ENCODE measurements around the gene PAQR5.

The PAQR5 gene

GRCh38 chr15:69298697-69299441 is at the start of gene PAQR5:
Gene PAQR5 (plus strand): TSS chr15:69298912. CDS start chr15:69360081, 61,169 bp downstream.
- DNase-seq = peak; percentile 67
- in situ Hi-C loops (cut with MboI; ENCODE audit: low pct_unique_long_range_greater_than_20kb, low sequenced_read_pairs) = no loop called here

DNA sequence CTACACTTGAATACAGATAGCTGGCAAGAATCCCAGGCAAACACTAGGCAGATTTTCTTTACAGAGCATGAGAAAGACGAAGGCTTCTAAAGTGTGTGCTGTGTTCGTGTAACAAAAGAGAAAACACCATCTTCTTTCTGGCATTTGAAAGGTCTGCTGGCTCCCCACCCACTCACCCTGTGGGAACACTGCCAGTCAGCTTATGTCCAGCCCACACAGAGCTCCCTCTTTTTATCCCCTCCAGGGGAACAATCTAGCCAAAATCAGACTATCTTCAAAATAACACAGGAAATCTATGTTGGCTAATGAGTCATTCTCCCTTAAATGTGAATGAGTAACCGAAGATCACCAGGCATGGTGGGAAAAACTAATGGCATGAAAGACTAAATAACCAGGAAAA is 45.6 kb upstream of the PAQR5 start:
- no peak for DNase-seq
- in situ Hi-C loops (cut with MboI; ENCODE audit: low pct_unique_long_range_greater_than_20kb, low sequenced_read_pairs) = no loop called here

DNA sequence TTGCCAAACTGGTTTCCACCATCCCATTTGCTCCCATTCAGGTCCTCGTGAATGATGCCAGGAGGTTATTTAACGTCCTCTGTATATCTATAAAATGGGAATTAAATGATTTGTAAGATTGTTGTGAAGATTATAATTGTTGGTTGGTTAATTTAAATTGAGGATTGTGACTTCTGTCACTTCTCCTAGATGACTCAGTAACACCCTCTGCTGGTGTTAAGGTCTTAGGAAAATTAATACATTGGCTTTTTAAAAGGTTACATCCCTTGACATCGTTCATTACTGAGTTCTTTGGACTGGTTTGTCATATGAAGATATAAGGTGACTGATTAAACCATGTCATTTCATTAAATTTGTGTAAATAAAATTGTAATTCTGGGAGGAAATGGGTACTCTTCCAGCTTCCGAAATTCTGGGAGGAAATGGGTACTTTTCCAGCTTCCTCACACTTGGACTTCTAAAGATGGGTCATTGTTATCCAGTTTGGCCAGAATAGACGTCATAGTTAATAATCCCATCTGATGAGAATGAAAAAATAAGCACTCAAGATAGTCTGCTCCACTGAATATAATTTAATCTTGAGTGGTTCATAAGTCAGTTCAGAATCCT is 33.3 kb upstream of the PAQR5 start:
- DNase-seq = peak; percentile 60
- in situ Hi-C loops (cut with MboI; ENCODE audit: low pct_unique_long_range_greater_than_20kb, low sequenced_read_pairs) = no loop called here

DNA sequence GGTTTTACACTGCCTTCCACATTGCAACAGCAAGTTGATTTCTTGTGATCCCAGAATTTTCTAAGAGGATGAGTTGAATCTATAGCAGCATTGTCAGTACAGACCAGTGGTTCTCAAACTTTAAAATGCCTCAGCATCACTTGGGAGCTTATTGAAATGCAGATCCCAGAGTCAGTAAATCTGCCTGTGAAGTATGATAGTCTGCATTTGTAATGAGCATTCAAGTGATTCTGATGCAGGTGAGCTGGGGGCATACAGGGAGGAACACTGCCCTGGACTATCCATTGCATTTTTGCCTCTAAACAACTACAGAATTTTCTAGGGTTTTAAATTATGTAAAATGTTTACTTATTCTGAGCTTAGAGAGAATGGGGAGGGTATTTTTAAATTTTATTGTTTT is 27.5 kb upstream of the PAQR5 start:
- in situ Hi-C loops (cut with MboI; ENCODE audit: low pct_unique_long_range_greater_than_20kb, low sequenced_read_pairs) = no loop called here
- DNase-seq = no peak

GRCh38 chr15:69272139-69272538 is 26.6 kb upstream of the PAQR5 start:
- DNase-seq = no peak
- in situ Hi-C loops (cut with MboI; ENCODE audit: low pct_unique_long_range_greater_than_20kb, low sequenced_read_pairs) = no loop called here

- DNase-seq = no peak
- in situ Hi-C loops (cut with MboI; ENCODE audit: low pct_unique_long_range_greater_than_20kb, low sequenced_read_pairs) = no loop called here
Observed at GRCh38 chr15:69272891-69273290, 25.8 kb upstream of the PAQR5 start.

DNA sequence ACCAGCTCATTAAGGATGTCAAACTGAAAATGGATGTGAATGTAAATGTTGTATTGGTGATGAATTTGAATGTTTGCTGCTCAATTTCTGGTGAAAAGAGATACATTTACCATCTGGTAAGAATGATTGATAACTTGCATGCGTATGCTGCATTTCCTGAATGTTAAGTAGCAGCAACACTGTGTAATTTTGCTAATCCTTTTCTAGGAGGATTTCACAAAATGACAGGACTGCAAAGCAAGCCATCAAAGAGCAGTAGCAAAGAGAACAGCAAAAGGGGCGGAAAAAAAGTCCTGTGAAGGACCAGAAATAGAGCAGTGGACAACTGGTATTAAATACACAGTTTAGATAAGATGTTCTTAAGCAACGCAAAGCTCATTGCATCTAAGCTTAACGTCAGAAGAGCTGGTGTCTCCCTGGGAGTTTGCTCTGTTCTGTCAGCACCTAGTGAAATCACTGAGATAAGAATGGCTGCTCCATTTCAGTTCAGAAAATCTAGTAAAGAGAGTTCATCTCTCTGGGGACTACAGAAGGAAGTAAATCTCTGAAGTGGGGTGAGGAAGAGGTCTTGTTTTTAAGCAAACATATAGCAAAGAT is 23.5 kb upstream of the PAQR5 start:
- no peak for DNase-seq
- in situ Hi-C loops (cut with MboI; ENCODE audit: low pct_unique_long_range_greater_than_20kb, low sequenced_read_pairs) = no loop called here

DNA sequence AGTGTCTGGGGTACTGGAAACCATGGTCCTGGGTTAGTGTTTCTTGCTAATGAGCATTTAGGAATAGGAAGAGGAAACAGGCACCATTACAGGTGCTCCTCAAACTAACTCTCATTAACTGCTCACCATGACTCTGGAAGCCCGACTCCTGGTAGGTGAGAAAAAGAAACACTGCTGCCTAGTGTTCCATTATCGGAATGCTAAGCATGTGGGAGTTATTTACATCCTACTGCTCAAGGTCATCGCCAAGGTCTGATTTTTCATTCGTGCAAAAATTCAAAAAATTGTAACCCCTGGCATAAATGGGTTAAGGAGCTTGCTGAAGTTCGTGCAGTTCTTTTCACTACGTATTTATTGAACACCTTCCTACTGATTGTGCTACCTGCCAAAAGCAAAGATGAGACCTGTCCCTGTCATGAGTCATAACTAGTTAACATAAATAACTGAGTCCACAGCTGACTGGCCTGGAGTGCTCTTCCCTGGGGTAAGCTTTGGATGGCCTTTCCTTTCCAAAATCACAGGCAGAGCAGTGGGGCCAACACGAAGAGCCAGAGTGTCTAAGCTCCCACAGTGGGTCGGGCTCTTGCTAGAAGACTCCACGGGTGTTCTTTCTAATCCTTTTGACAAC is 22.7 kb upstream of the PAQR5 start:
- in situ Hi-C loops (cut with MboI; ENCODE audit: low pct_unique_long_range_greater_than_20kb, low sequenced_read_pairs) = no loop called here
- no peak for DNase-seq

- in situ Hi-C loops (cut with MboI; ENCODE audit: low pct_unique_long_range_greater_than_20kb, low sequenced_read_pairs) = no loop called here
- no peak for DNase-seq
Observed at GRCh38 chr15:69277316-69277715, 21.4 kb upstream of the PAQR5 start.

DNA sequence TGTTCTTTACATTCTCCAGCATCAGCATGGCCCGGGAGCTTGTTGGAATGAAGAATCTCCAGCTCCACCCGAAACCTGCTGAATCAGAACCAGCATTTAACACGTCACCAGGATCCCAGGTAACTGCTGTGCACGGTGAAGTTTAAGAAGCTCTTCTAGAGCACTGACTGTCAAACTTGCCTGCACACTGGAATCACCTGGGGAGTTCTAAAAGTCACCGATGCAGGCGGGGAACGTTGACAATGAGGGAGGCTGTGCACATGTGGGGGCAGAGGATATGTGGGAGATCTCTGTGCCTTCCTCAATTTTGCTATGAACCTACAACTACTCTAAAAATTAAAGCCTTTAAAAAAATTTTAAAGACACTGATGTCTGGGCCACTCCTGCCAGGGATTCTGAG is 19.1 kb upstream of the PAQR5 start:
- DNase-seq = no peak
- in situ Hi-C loops (cut with MboI; ENCODE audit: low pct_unique_long_range_greater_than_20kb, low sequenced_read_pairs) = no loop called here

DNA sequence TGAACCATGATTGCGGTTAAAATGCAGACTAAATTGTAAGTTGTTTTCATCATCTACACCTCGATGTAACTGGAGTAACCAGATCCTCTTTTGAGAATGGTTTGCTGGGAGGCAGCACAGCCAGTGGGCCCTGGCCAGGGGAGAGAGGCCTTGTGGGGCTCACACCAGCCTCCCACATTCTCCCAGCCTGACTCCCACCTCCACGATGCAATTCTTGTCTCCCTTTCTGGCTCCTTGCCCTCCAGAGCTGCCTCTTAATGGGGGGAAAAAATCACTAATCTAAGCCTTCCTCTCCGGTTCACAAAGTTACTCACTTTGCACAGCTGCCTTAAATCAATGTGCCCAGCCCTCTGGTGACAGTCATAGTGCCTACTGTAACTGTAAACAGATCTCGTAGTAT is 17.9 kb upstream of the PAQR5 start:
- DNase-seq = no peak
- in situ Hi-C loops (cut with MboI; ENCODE audit: low pct_unique_long_range_greater_than_20kb, low sequenced_read_pairs) = no loop called here

GRCh38 chr15:69282104-69282743 is 16.5 kb upstream of the PAQR5 start:
- in situ Hi-C loops (cut with MboI; ENCODE audit: low pct_unique_long_range_greater_than_20kb, low sequenced_read_pairs) = no loop called here
- DNase-seq = no peak

GRCh38 chr15:69285834-69286233 is 12.9 kb upstream of the PAQR5 start:
- no peak for DNase-seq
- in situ Hi-C loops (cut with MboI; ENCODE audit: low pct_unique_long_range_greater_than_20kb, low sequenced_read_pairs) = no loop called here

DNA sequence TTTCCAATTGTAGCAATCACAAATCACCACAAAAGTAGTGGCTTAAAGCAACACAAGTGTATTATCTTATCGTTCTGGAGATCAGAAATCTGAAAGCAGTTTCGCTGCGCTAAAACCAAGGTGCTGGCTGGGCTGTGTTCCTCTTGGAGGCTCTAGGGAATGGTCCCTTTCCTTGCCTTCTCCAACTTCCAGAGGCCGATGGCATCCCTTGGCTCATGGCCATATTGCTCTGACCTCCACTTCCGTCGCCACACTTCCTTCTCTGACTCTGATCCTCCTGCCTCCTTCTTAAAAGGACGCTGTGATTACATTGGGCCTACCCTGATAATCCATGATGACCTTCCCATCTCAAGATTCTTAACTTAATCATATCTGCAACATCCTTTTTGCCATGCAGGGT is 10.7 kb upstream of the PAQR5 start:
- in situ Hi-C loops (cut with MboI; ENCODE audit: low pct_unique_long_range_greater_than_20kb, low sequenced_read_pairs) = no loop called here
- DNase-seq = no peak

DNA sequence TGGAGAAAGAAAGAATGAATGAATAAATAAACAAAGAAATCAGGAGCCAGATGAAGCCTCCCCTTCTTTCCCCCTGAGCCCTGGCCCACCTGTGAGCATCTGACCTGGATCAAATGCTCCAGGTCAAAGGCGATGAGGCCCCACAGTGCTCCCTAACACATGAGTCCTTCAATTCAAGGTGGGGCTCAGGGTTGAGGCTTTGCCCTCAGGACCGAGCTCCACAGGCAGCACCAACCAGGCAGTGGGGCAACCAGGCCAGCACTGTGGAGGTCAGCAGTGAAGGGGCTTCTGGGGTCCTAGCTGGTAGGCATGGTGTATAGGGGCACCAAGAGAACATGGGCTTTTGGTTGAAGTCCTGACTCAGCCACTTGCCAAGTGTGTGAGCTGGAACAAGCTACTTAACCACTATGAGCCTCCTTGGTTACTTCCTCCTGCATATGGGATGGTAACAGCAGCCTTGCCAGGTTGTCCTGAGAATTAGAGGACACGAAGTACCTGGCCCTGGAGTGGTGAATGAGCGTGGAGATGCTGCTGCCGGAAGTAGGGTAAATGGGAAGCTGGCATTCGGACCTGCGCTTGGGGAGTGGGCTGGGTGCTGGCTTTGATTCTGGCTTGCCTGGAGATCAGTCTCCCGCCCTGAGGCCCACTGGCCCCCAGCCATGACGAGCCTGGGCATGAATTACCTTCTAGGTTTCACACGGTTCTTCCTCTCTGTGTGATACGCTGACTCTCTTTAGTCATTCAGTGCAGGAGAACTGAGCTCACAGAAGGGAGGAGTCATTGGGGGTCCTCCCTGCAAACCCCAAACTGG is 10.0 kb upstream of the PAQR5 start:
- DNase-seq = no peak
- in situ Hi-C loops (cut with MboI; ENCODE audit: low pct_unique_long_range_greater_than_20kb, low sequenced_read_pairs) = no loop called here

DNA sequence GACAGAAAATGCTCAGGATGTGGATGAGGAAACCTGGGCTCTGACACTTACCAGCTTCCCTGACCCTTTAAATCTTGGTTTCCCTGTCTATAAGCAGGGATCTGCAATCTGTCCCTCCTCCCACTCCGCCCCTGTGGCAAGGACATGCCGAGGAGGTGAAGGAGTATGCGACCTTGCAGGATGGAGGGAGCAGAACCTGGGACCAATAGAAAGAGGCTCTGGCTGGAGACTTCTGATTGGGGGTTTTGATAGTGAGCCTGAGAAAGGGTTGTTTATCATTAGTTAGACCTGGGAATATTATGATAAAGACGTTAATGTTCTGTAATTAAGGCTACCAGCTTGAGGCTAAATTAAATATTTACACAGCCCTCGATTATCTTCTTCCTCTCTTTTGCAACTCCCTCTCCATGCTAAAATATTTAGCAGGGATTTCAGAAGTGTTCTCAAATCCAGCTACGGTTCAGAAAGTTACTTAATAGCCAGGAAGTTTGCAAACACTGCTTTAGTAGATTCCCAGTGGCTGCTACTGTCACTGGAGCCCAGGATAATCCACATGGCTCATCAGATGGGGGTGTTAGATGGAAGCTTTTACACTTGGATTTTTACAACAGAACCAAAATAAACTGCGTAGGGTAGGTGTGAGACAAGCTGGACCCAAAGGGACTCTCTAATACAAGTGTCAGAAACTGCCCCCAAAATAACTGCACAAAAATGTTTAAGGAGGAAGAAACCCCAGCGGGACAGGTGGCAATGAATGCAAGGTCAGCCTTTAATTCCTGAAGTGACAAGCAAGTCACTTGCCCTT is 9.2 kb upstream of the PAQR5 start:
- in situ Hi-C loops (cut with MboI; ENCODE audit: low pct_unique_long_range_greater_than_20kb, low sequenced_read_pairs) = no loop called here
- no peak for DNase-seq

DNA sequence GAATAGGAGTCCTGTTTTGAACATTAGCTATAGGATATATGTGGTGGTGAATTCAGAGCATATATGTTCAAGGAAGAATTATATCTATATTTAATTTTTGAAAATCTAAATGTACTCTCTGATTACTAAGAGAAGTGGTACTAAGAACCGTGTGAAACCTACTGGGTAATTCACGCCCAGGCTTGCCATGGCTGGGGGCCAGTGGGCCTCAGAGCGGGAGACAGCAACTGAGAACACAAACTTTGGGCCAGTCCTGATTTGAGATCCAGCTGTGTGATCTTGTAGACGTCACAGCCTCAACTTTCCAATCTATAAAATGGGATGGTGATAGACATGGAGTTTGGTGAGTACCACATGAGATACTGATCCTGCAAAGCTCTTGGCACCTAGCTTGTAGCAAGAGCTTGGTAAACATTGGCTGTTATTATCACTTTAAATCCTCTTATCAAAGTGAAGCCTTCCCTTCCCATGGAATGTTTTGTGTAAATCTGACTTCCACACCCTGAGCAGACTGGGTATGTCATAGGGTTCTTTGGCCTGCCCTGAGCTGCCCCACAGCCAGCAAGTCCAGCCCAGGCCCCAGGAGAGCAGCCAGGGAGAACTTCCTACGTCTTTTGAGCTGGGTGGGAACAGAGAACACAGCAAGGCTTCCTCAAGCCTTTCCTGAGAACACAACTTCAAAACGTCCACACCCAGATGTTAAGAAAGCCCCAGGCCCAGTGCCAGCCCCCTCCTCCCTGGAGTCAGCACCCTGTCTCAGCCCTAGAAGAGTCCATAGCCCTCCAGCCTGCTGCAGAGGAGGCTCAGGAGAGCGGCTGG is 8.2 kb upstream of the PAQR5 start:
- DNase-seq = no peak
- in situ Hi-C loops (cut with MboI; ENCODE audit: low pct_unique_long_range_greater_than_20kb, low sequenced_read_pairs) = no loop called here
